Transverse colon (tissue), 4 donors: ENCODE data around the gene STAC. TPM values are rescaled to one million over a fixed set of nuclear protein-coding genes. Genes with fewer than 3 reads are reported as not detected.

ENCODE experiments used
- DNase-seq: peaks from one replicate; pipeline ENCODE4 v3.0.0-alpha.2; 2019
- H3K27ac ChIP-seq, 4 donors: fragments of 200-600 bp; sonication (generic); 2 replicates each; pipeline ENCODE4 v1.5.1; 2016 to 2018; ENCODE audit warnings: inconsistent platforms in 4 of 4
- H3K27me3 ChIP-seq: fragments of 200-600 bp; sonication (generic); 2 replicates; pipeline ENCODE4 v1.5.1; 2017; ENCODE audit warnings: inconsistent platforms
- H3K36me3 ChIP-seq, 4 donors: fragments of 200-600 bp; sonication (generic); 2 replicates each; pipeline ENCODE4 v1.5.1; 2017 to 2019; ENCODE audit warnings: inconsistent platforms in 4 of 4
- H3K4me1 ChIP-seq, 4 donors: fragments of 200-600 bp; sonication (generic); 2 replicates each; pipeline ENCODE4 v1.5.1; 2017 to 2020; ENCODE audit warnings: inconsistent platforms in 4 of 4
- H3K4me3 ChIP-seq, 4 donors: fragments of 200-600 bp; sonication (generic); 1 replicate in 1 of 4; 2 replicates in 3 of 4; pipeline versions ENCODE4 v1.5.1 to v1.6.1; 2017 to 2019; ENCODE audit warnings: inconsistent platforms in 4 of 4
- H3K9me3 ChIP-seq, 2 donors: fragments of 200-600 bp; sonication (generic); 2 replicates each; pipeline ENCODE4 v1.5.1; 2017 to 2019; ENCODE audit warnings: inconsistent platforms in 2 of 2
- CTCF ChIP-seq, 5 experiments: fragments of 200-600 bp in 3 of 5; fragments of 450-650 bp in 2 of 5; sonication (generic) in 3 of 5; IDR thresholded peaks; 1 replicate in 2 of 5; 2 replicates in 3 of 5; pipeline ENCODE4 v1.5.1; 2016 to 2017; ENCODE audit warnings: antibody characterized with exemption in 5 of 5, inconsistent platforms in 3 of 5, mild to moderate bottlenecking in 2 of 5, moderate library complexity in 1 of 5
- EP300 ChIP-seq: sonication (generic); formaldehyde crosslinking; IDR thresholded peaks from one replicate; pipeline ENCODE4 v1.6.1; 2017; ENCODE audit warnings: antibody characterized with exemption, low read depth
- POLR2A ChIP-seq: fragments of 450-650 bp; IDR thresholded peaks from one replicate; pipeline ENCODE4 v1.6.1; 2016; ENCODE audit warnings: antibody characterized with exemption, mild to moderate bottlenecking, moderate library complexity
- POLR2AphosphoS5 ChIP-seq, 3 donors: sonication (generic); formaldehyde crosslinking; IDR thresholded peaks; one replicate each; pipeline ENCODE4 v1.6.1; 2016; ENCODE audit warnings: antibody characterized with exemption in 3 of 3
- WGBS, 2 donors: methylation state at CpG; one replicate each; pipeline ENCODE4 v1.1.5; 2018; ENCODE audit warnings: low coverage in 1 of 2; 5-methylcytosine and 5-hydroxymethylcytosine counted together
- in situ Hi-C, 4 donors: fragments of 200-750 bp; cut with MboI; loops; one replicate each; pipeline versions ENCODE4 v1.15.0 to v1.15.1; 2017; ENCODE audit warnings: low sequenced_read_pairs in 3 of 4, low pct_ligation_motif_present in 1 of 4, low pct_unique_long_range_greater_than_20kb in 1 of 4
- intact Hi-C: fragments of 100-400 bp; cut with DNase I; formaldehyde crosslinking; loops from one replicate; pipeline ENCODE4 v1.15.1; 2023; ENCODE audit warnings: low total_unique reads
- total RNA-seq, 4 donors: library from RNA; depleted of rRNA; stranded (reverse); fragments of >200 nt; gene quantifications; one replicate each; pipeline ENCODE4 v1.1.0, GENCODE V29; 2016

STAC gene
- total RNA-seq, 4 donors from 2014 or later, result 1.3 to 3.5 TPM; not detected in 2

- in situ Hi-C loops (no loop called here), intact Hi-C loops (no loop called here)
- no peak for DNase-seq
- TF ChIP-seq POLR2A (no peak), POLR2AphosphoS5 (IDR thresholded peaks at IDR 0.05) (no peak), EP300 (no peak), CTCF (IDR thresholded peaks at IDR 0.05) (no peak)
- 66 to 83% methylated on average over 1 to 3 of the region's 3 CpGs for WGBS, 2 donors
- H3K4me3 ChIP-seq, result no peak overlapping the region
- H3K4me1 ChIP-seq, result no peaks in the 10 kb centered on the region
- no peak overlapping the region for H3K27ac ChIP-seq
- H3K27me3 ChIP-seq, result no peaks in the 10 kb centered on the region
- no peaks in the 10 kb centered on the region for H3K36me3 ChIP-seq
- H3K9me3 ChIP-seq, result no peaks in the 10 kb centered on the region
These were observed 211.7 kb downstream of the STAC start for GRCh38 chr3:36591959-36592358.

- no peaks in the 10 kb centered on the region for H3K9me3 ChIP-seq
- intact Hi-C loops, result no loop called here
- H3K27ac ChIP-seq, result no peak overlapping the region
- TF ChIP-seq POLR2A (no peak), CTCF (IDR thresholded peaks at IDR 0.05) (no peak), EP300 (no peak), POLR2AphosphoS5 (IDR thresholded peaks at IDR 0.05) (no peak)
- no peaks in the 10 kb centered on the region for H3K36me3 ChIP-seq
- H3K4me1 ChIP-seq, result no peaks in the 10 kb centered on the region
- no peaks in the 10 kb centered on the region for H3K27me3 ChIP-seq
- WGBS, 2 donors, result 64 to 75% methylated on average over 1 of the region's 1 CpG
- in situ Hi-C loops, result no loop called here
- DNase-seq, result no peak
- H3K4me3 ChIP-seq, result no peak overlapping the region
These were observed 215.2 kb downstream of the STAC start for GRCh38 chr3:36595511-36595910.

- in situ Hi-C loops (no loop called here), intact Hi-C loops (no loop called here)
- Histone ChIP-seq H3K4me1 (no peaks in the 10 kb centered on the region), H3K27me3 (no peaks in the 10 kb centered on the region), H3K36me3 (no peaks in the 10 kb centered on the region), H3K27ac (no peak overlapping the region), H3K9me3 (no peaks in the 10 kb centered on the region), H3K4me3 (no peak overlapping the region)
- WGBS, 2 donors, result 69 to 75% methylated on average over 2 of the region's 2 CpGs
- no peak for DNase-seq
- TF ChIP-seq POLR2AphosphoS5 (IDR thresholded peaks at IDR 0.05), result no peak
- no peak for TF ChIP-seq EP300
- TF ChIP-seq POLR2A, result no peak
- no peak for TF ChIP-seq CTCF (IDR thresholded peaks at IDR 0.05)
These were observed 216.1 kb downstream of the STAC start for GRCh38 chr3:36596419-36596818.

- Histone ChIP-seq H3K4me3 (no peak overlapping the region), H3K27ac (no peak overlapping the region), H3K4me1 (no peaks in the 10 kb centered on the region), H3K27me3 (no peaks in the 10 kb centered on the region), H3K36me3 (no peaks in the 10 kb centered on the region), H3K9me3 (no peaks in the 10 kb centered on the region)
- DNase-seq, result no peak
- intact Hi-C loops (no loop called here), in situ Hi-C loops (no loop called here)
- no peak for TF ChIP-seq POLR2AphosphoS5 (IDR thresholded peaks at IDR 0.05)
- no peak for TF ChIP-seq EP300
- TF ChIP-seq CTCF (IDR thresholded peaks at IDR 0.05), result no peak
- no peak for TF ChIP-seq POLR2A
- WGBS, 2 donors, result 54 to 86% methylated on average over 1 to 2 of the region's 2 CpGs
These were observed 217.1 kb downstream of the STAC start for GRCh38 chr3:36597422-36597821.
